IPS DF 4.7 (cell line): ENCODE data around the gene ZNF682.
"Not testable (repeated sequence)": the region's sequence is repeated elsewhere in the genome, so short reads cannot be mapped to it uniquely, and the experiment has no call there.

Experiments used
- DNase-seq: peaks from one replicate; pipeline ENCODE4 v3.0.0-alpha.2; 2013; ENCODE audit warnings: low spot score; ENCODE audit errors: extremely low read depth

ZNF682 gene

DNA sequence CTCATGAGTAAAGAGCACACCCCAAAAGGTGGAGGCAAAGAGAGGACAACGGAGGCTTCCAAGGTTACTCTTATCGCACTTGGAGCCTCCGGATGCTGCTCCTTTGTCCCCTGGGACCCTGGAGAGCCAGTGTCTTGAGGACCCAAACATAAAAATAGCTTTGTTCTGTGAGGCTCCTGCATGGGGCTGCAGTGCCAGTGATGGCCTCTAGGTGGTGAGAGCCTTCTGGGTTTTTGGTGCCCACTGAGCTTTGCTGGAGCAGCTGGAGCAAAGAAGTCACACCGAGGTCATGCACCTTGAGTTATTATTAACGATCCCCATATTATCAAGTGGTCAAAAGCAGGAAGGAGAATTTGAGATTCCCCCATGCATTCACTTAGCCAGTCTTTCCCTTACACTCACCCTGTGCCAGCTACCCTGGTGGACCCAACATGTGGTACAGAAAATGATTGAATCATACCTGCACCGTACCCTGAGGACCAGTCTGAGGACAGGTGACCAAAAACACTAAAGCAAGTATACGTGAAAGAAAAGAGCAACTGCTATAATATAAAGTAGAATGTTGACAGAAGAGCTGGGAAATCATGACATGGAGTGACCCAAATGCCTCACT lies 41.5 kb downstream of the ZNF682 start:
- DNase-seq, result peak; percentile 25

DNA sequence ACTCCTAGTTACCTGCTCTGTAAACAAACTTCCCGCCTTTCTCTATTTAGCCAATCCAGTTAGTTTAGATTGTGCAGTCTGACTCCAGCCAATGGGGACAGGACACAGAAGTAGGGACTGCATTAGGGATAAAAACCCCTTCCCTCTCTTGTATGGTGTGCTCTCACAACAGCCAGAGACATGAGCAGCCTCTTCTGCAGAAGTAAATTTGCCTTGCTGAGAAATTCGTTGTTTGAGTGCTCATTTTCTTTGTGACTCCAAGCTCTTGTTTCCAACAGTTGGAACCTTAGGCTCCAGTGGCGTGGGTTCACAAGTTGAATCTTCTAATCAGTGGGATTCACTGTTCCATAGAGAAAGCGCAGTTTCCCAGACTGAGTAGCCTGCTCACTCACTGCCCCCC lies 72.4 kb downstream of the ZNF682 start:
- DNase-seq, result no peak

DNA sequence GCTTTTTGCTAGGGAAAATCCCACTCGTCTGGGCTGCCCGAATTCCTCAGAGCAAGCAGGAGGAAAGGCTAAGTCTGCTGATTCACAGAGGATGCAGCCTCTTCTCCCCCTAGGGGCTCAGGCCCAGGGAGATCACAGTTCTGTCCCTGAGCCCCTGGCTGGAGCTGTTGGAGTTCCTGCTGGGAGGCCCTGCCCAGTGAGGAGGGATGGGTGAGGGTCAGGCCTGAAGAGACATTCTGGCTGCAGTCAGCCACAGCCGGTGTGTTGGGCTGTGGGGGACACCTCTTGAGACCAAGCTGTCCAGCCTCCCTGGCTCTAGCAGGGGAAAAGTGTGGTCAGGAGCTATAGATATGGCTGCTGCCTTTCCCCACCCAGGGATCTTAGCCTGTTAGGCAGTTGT lies 73.2 kb downstream of the ZNF682 start:
- DNase-seq, result not testable (repeated sequence)

DNA sequence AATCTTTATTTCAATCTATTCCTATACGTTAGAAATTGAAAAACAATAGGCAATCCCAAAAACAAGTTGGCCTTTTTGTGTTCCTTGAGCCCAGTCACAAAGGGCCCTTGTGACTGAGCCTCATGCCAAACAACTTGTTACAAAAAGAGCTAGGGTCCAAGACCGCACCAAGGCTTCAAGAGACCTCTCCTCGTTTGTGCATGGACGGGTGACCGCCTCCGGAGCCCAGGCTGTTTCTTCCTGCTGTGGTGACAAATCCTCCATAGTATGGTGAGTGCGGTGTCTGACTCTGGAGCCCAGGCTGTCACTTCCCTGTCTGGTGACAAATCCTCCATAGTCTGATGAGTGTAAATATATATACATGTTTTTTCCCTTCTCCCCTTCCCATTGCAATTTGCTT lies 74.9 kb downstream of the ZNF682 start:
- no peak for DNase-seq

DNA sequence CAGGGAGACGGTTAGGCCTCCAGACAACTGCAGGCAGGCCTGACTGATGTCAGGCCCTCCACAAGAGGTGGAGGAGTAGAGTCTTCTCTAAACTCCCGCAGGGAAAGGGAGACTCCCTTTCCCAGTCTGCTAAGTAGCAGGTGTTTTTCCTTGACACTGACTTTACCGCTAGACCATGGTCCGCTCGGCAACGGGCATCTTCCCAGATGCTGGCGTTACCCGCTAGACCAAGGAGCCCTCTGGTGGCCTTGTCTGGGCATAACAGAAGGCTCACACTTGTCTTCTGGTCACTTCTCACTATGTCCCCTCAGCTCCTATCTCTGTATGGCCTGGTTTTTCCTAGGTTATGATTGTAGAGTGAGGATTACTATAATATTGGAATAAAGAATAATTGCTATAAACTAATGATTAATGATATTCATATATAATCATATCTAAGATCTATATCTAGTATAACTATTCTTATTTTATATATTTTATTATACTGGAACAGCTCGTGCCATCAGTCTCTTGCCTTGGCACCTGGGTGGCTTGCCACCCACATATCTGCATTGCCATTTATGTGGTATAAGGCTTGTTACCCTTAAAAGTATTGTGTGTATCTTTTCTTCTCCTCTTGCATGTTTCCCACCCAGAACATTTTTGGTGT lies 80.0 kb downstream of the ZNF682 start:
- peak; percentile 28 for DNase-seq

DNA sequence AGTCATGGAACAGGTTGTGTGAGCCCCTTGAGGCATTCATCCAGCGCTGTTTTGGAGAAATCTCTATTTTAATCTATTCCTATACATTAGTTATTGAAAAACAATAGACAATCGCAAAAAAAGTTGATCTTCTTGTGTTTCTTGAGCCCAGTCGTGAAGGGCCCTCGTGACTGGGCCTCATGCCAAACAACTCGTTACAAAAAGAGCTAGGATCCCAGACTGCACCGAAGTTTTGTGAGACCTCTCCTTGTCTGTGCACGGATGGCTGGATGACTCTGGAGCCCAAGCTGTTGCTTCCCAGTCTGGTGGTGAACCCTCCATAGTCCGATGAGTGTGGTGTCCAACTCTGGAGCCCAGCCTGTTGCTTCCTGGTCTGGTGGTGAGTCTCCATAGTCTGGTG lies 81.5 kb downstream of the ZNF682 start:
- not testable (repeated sequence) for DNase-seq

DNA sequence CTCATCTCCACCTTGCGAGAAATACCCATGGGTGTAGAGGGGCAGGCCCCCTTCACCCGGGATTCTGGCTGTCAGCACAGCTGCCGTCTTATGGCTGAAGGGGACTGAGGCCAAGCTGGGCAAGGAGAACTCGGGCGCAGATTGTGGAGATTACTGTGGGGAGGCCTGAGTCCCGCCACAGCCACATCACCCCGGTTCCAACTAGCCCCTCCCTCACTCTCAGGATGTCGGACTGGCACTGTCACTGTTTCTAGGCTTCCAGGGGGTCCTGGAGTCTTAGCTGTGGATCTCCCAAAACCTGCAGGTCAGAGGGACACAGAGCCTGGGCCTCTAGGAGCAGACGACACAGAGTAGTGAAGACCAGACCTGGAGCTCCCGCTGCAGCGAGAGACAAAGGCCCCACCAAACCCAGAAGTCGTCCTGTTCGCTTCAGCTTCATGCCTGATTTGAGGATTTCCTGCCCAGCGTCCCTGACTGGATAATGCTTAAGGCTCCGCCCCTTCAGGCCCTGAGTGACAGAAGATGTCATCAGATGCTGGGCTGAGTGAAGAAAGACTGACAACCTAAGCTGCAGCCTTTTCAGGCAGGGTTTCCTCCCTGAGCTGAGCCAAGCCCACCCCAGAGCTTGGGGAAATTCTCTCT lies 82.8 kb downstream of the ZNF682 start:
- DNase-seq, result peak; percentile 16

DNA sequence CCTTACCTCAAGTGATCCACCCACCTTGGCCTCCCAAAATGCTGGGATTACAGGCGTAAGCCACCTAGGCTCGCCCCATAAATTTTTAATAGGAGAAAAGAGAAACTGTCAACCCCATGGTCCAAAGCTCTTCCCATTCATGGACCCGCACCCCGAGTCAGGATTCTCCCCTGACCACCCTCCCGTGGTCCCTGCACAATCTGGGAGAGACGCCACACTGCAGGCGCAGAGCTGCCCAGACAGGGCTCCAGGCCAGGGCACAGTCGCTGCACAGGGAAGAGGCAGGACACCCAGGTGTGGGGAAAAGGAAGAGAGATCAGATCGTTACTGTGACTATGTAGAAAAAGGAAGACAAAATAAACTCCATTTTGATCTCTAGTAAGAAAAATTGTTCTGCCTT lies 84.1 kb downstream of the ZNF682 start:
- no peak for DNase-seq
